Mesenchymal stem cell (in vitro differentiated cells and primary cell): ENCODE measurements around the gene NLRP14.

ENCODE experiments used
- DNase-seq: peaks from one replicate; pipeline ENCODE4 v3.0.0-alpha.2; 2013
- H2AFZ ChIP-seq: one replicate; pipeline ENCODE4 v1.6.1; 2013; ENCODE audit warnings: low read depth, mild to moderate bottlenecking, control low read depth, inconsistent platforms, low read length, moderate library complexity
- H2AK5ac ChIP-seq: 2 replicates; pipeline ENCODE4 v1.6.1; 2013; ENCODE audit warnings: low read length, moderate library complexity, mild to moderate bottlenecking, inconsistent platforms; ENCODE audit not compliant: severe bottlenecking
- H2BK120ac ChIP-seq: one replicate; pipeline ENCODE4 v1.6.1; 2013; ENCODE audit warnings: low read depth, mild to moderate bottlenecking, inconsistent platforms, low read length, moderate library complexity
- H2BK12ac ChIP-seq, 2 experiments: one replicate each; pipeline ENCODE4 v1.6.1; 2013; ENCODE audit warnings: inconsistent platforms in 2 of 2, low read length in 2 of 2, mild to moderate bottlenecking in 2 of 2, moderate library complexity in 2 of 2, control low read depth in 1 of 2
- H2BK15ac ChIP-seq: one replicate; pipeline ENCODE4 v1.6.1; 2013; ENCODE audit warnings: mild to moderate bottlenecking, low read depth, inconsistent platforms; ENCODE audit not compliant: poor library complexity, severe bottlenecking
- H2BK5ac ChIP-seq: 2 replicates; pipeline ENCODE4 v1.6.1; 2013; ENCODE audit warnings: low read depth, mild to moderate bottlenecking, low read length, control low read depth, inconsistent platforms; ENCODE audit not compliant: poor library complexity, severe bottlenecking
- H3K14ac ChIP-seq, 2 experiments: one replicate each; pipeline ENCODE4 v1.6.1; 2013; ENCODE audit warnings: inconsistent platforms in 2 of 2, low read length in 2 of 2, control low read depth in 1 of 2, mild to moderate bottlenecking in 1 of 2, moderate library complexity in 1 of 2
- H3K18ac ChIP-seq, 2 experiments: one replicate each; pipeline ENCODE4 v1.6.1; 2013; ENCODE audit warnings: inconsistent platforms in 2 of 2, low read length in 2 of 2, control low read depth in 1 of 2, low read depth in 1 of 2, mild to moderate bottlenecking in 1 of 2
- H3K23ac ChIP-seq, 2 experiments: one replicate each; pipeline ENCODE4 v1.6.1; 2013; ENCODE audit warnings: inconsistent platforms in 2 of 2, low read length in 2 of 2, mild to moderate bottlenecking in 2 of 2, moderate library complexity in 2 of 2, control low read depth in 1 of 2
- H3K27ac ChIP-seq: 2 replicates; pipeline ENCODE4 v1.5.1; 2013; ENCODE audit warnings: mild to moderate bottlenecking, moderate library complexity, low read length, control low read depth, inconsistent platforms; ENCODE audit not compliant: poor library complexity, severe bottlenecking
- H3K27me3 ChIP-seq, 2 experiments: 2 replicates each; pipeline versions ENCODE4 v1.6.1 to v1.7.0; 2013; ENCODE audit warnings: low read length in 2 of 2, mild to moderate bottlenecking in 2 of 2, moderate library complexity in 2 of 2, control low read depth in 1 of 2, inconsistent platforms in 1 of 2; ENCODE audit not compliant: control insufficient read depth in 1 of 2, insufficient read depth in 1 of 2
- H3K36me3 ChIP-seq, 2 experiments: 2 replicates each; pipeline versions ENCODE4 v1.6.1 to v1.7.0; 2013; ENCODE audit warnings: low read length in 2 of 2, control low read depth in 1 of 2, inconsistent platforms in 1 of 2, low read depth in 1 of 2, mild to moderate bottlenecking in 1 of 2; ENCODE audit not compliant: insufficient read depth in 2 of 2, control insufficient read depth in 1 of 2
- H3K4ac ChIP-seq, 2 experiments: one replicate each; pipeline ENCODE4 v1.6.1; 2013; ENCODE audit warnings: inconsistent platforms in 2 of 2, low read length in 2 of 2, mild to moderate bottlenecking in 2 of 2, moderate library complexity in 2 of 2, control low read depth in 1 of 2, low read depth in 1 of 2
- H3K4me1 ChIP-seq: 2 replicates; pipeline ENCODE4 v1.6.1; 2013; ENCODE audit warnings: low read depth, low read length, control low read depth; ENCODE audit not compliant: control insufficient read depth, insufficient read depth
- H3K4me2 ChIP-seq: 2 replicates; pipeline ENCODE4 v1.6.1; 2013; ENCODE audit warnings: low read length, mild to moderate bottlenecking, inconsistent platforms; ENCODE audit not compliant: poor library complexity, severe bottlenecking
- H3K4me3 ChIP-seq, 2 experiments: 2 replicates each; pipeline versions ENCODE4 v1.5.1 to v1.7.0; 2013; ENCODE audit warnings: low read length in 2 of 2, mild to moderate bottlenecking in 2 of 2, control low read depth in 1 of 2, low read depth in 1 of 2; ENCODE audit not compliant: insufficient read depth in 1 of 2
- H3K79me1 ChIP-seq: replicated peaks from 2 replicates; pipeline ENCODE4 v1.6.1; 2013; ENCODE audit warnings: mild to moderate bottlenecking, control low read depth, low read length, inconsistent platforms; ENCODE audit not compliant: poor library complexity, severe bottlenecking
- H3K9ac ChIP-seq: 2 replicates; pipeline ENCODE4 v1.7.0; 2013; ENCODE audit warnings: mild to moderate bottlenecking, low read length, moderate library complexity
- H3K9me3 ChIP-seq: 2 replicates; pipeline ENCODE4 v1.7.0; 2013; ENCODE audit warnings: mild to moderate bottlenecking, low read length; ENCODE audit not compliant: control insufficient read depth
- H4K8ac ChIP-seq: one replicate; pipeline ENCODE4 v1.6.1; 2013; ENCODE audit warnings: inconsistent platforms, mild to moderate bottlenecking, low read length, moderate library complexity
- H4K91ac ChIP-seq: one replicate; pipeline ENCODE4 v1.6.1; 2013; ENCODE audit warnings: mild to moderate bottlenecking, low read length, inconsistent platforms
- WGBS: methylation state at CpG from one replicate; pipeline ENCODE4 v1.1.7; 2013; ENCODE audit warnings: mixed read lengths; 5-methylcytosine and 5-hydroxymethylcytosine counted together

Gene NLRP14

GRCh38 chr11:7072401-7073028, 52.2 kb downstream of the NLRP14 start:
- H3K4ac ChIP-seq: no peak overlapping the region
- H2AK5ac ChIP-seq: no peak overlapping the region
- H4K91ac ChIP-seq: no peak overlapping the region
- H3K36me3 ChIP-seq: no peaks in the 10 kb centered on the region
- no peak overlapping the region for H2BK15ac ChIP-seq
- no peak overlapping the region for H3K4me3 ChIP-seq
- H3K79me1 ChIP-seq: no peaks in the 10 kb centered on the region
- DNase-seq: no peak
- no peak overlapping the region for H3K4me2 ChIP-seq
- H4K8ac ChIP-seq: no peak overlapping the region
- H3K9ac ChIP-seq: no peak overlapping the region
- no peak overlapping the region for H2BK5ac ChIP-seq
- H2BK120ac ChIP-seq: no peak overlapping the region
- WGBS: 49% methylated on average over 3 of the region's 4 CpGs
- no peak overlapping the region for H3K27ac ChIP-seq
- H3K27me3 ChIP-seq: no peaks in the 10 kb centered on the region
- H2AFZ ChIP-seq: no peak overlapping the region
- H3K4me1 ChIP-seq: no peaks in the 10 kb centered on the region
- H3K14ac ChIP-seq: no peak overlapping the region
- H3K18ac ChIP-seq: no peak overlapping the region
- H2BK12ac ChIP-seq: no peak overlapping the region
- no peak overlapping the region for H3K23ac ChIP-seq
- no peaks in the 10 kb centered on the region for H3K9me3 ChIP-seq

- 56% methylated on average over 14 of the region's 16 CpGs for WGBS
- H2AK5ac ChIP-seq: no peak overlapping the region
Observed at GRCh38 chr11:7077101-7077500, 56.8 kb downstream of the NLRP14 start.

DNA sequence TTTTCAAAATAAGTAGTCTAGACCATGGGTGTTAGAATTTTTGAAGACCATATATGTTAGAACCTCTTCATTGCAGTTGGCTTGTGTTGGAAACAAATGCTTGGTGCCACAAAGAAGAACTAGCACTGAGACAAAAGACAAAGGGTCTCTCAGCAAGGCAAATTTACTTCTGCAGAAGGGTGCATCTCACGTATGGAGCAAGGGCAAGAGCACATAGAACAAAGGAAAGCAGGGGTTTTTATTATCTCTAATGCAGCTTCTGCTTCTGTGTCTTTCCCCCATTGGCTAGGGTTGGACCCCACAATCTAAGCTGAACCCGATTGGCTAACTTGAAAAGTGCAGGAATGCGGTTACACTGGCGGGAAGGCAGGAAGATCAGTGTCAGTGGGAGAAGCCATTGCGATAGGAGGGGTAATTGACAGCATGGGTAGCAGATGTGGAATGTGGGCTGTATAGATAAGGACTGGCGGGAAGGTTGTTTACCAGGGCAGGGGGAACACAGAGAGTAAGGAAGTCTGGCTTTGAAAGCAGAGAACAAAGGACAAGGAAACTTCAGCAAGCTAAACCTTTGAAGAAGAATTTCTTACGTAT, 59.4 kb downstream of the NLRP14 start:
- no peak overlapping the region for H3K27ac ChIP-seq
- no peak overlapping the region for H3K4me2 ChIP-seq
- peaks cover 0 to 6% of the 10 kb centered on the region in 2 experiments for H3K27me3 ChIP-seq
- H3K18ac ChIP-seq: no peak overlapping the region
- no peak overlapping the region for H3K23ac ChIP-seq
- H2BK5ac ChIP-seq: no peak overlapping the region
- H3K4me3 ChIP-seq: no peak overlapping the region
- H2AK5ac ChIP-seq: no peak overlapping the region
- no peak overlapping the region for H2BK120ac ChIP-seq
- no peak overlapping the region for H2AFZ ChIP-seq
- H3K14ac ChIP-seq: no peak overlapping the region
- H3K9ac ChIP-seq: no peak overlapping the region
- peaks cover 21% of the 10 kb centered on the region for H3K9me3 ChIP-seq
- no peaks in the 10 kb centered on the region for H3K4me1 ChIP-seq
- H2BK15ac ChIP-seq: no peak overlapping the region
- no peak overlapping the region for H3K4ac ChIP-seq
- no peak overlapping the region for H4K8ac ChIP-seq
- 79% methylated on average over 7 of the region's 7 CpGs for WGBS
- no peak for DNase-seq
- no peak overlapping the region for H4K91ac ChIP-seq
- H3K79me1 ChIP-seq: no peaks in the 10 kb centered on the region
- H2BK12ac ChIP-seq: no peak overlapping the region
- H3K36me3 ChIP-seq: no peaks in the 10 kb centered on the region

More at GRCh38 chr11:7077101-7077500, 56.8 kb downstream of the NLRP14 start:
- H2BK15ac ChIP-seq: no peak overlapping the region
- no peak overlapping the region for H3K4me3 ChIP-seq
- no peak overlapping the region for H4K91ac ChIP-seq
- H3K4ac ChIP-seq: no peak overlapping the region
- no peak overlapping the region for H4K8ac ChIP-seq
- no peak for DNase-seq
- H2BK120ac ChIP-seq: no peak overlapping the region
- H2AFZ ChIP-seq: no peak overlapping the region
- H3K36me3 ChIP-seq: no peaks in the 10 kb centered on the region
- H3K9ac ChIP-seq: no peak overlapping the region
- H2BK5ac ChIP-seq: no peak overlapping the region
- no peak overlapping the region for H3K18ac ChIP-seq
- H3K4me2 ChIP-seq: no peak overlapping the region
- no peaks in the 10 kb centered on the region for H3K27me3 ChIP-seq
- H3K14ac ChIP-seq: no peak overlapping the region
- H3K9me3 ChIP-seq: peaks cover 21% of the 10 kb centered on the region
- no peak overlapping the region for H2BK12ac ChIP-seq
- no peaks in the 10 kb centered on the region for H3K79me1 ChIP-seq
- no peak overlapping the region for H3K27ac ChIP-seq
- H3K4me1 ChIP-seq: no peaks in the 10 kb centered on the region
- H3K23ac ChIP-seq: no peak overlapping the region

DNA sequence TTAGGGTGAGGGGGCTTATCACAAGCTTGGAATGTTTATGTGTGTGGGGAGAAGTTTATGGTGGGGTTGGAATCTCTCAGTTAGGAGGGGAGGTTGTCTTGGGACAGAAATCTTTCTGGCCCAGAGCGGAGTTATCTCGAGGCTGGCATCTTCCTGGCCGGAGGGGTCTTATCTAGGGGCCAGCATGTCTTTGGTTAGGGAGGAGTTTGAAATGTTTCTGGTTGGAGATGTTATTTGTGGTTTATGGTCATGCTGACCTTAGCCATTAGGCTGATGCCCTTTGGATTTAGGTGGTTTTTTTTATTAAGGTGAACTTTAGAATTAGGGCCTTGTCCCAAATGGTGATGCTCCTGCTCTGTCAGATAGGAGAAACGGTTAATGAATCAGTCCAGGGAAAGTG, 60.6 kb downstream of the NLRP14 start:
- H3K18ac ChIP-seq: no peak overlapping the region
- no peak overlapping the region for H3K4me2 ChIP-seq
- no peak overlapping the region for H3K4ac ChIP-seq
- H3K9ac ChIP-seq: no peak overlapping the region
- H3K23ac ChIP-seq: no peak overlapping the region
- H2AK5ac ChIP-seq: no peak overlapping the region
- no peak overlapping the region for H2BK12ac ChIP-seq
- 80% methylated on average over 4 of the region's 4 CpGs for WGBS
- no peak overlapping the region for H4K91ac ChIP-seq
- no peak overlapping the region for H3K4me3 ChIP-seq
- no peak overlapping the region for H2BK15ac ChIP-seq
- H3K27ac ChIP-seq: no peak overlapping the region
- no peak overlapping the region for H2AFZ ChIP-seq
- H2BK120ac ChIP-seq: no peak overlapping the region
- peaks cover 21% of the 10 kb centered on the region for H3K9me3 ChIP-seq
- no peak overlapping the region for H2BK5ac ChIP-seq
- H3K14ac ChIP-seq: no peak overlapping the region
- H4K8ac ChIP-seq: no peak overlapping the region
- no peak for DNase-seq
- no peaks in the 10 kb centered on the region for H3K4me1 ChIP-seq
- H3K27me3 ChIP-seq: peaks cover 0 to 6% of the 10 kb centered on the region in 2 experiments
- no peaks in the 10 kb centered on the region for H3K36me3 ChIP-seq
- no peaks in the 10 kb centered on the region for H3K79me1 ChIP-seq
